Measurements from ENCODE around the gene ACOT6.
"Not testable (repeated sequence)": the region's sequence is repeated elsewhere in the genome, so short reads cannot be mapped to it uniquely, and the experiment has no call there.

ACOT6 gene

GRCh38 chr14:73623504-73624054 is 11.3 kb downstream of the ACOT6 start:
- H3K4me3 ChIP-seq (ENCODE audit: low read length), result no peak overlapping the region
- TF ChIP-seq ZNF274 (IDR thresholded peaks at IDR 0.05; ENCODE audit: low read depth, low read length), result no peak

- no peak for TF ChIP-seq ZNF274 (IDR thresholded peaks at IDR 0.05; ENCODE audit: low read depth, low read length)
Measured at GRCh38 chr14:73625706-73626105, 13.4 kb downstream of the ACOT6 start.

GRCh38 chr14:73627151-73627558 is 14.8 kb downstream of the ACOT6 start:
- no peak for TF ChIP-seq ZNF274 (IDR thresholded peaks at IDR 0.05; ENCODE audit: low read depth, low read length)
- no peak overlapping the region for H3K4me3 ChIP-seq (ENCODE audit: low read length)

More at GRCh38 chr14:73625706-73626105, 13.4 kb downstream of the ACOT6 start:
- H3K4me3 ChIP-seq (ENCODE audit: low read length), result no peak overlapping the region

- TF ChIP-seq ZNF274 (IDR thresholded peaks at IDR 0.05; ENCODE audit: low read depth, low read length), result no peak
- H3K4me3 ChIP-seq (ENCODE audit: low read length), result no peak overlapping the region
Measured at GRCh38 chr14:73630009-73630780, 17.9 kb downstream of the ACOT6 start.

- TF ChIP-seq ZNF274 (IDR thresholded peaks at IDR 0.05; ENCODE audit: low read depth, low read length), result no peak
- peak overlapping the region; percentile 45; the same call in 1 of the 2 replicates for H3K4me3 ChIP-seq (ENCODE audit: low read length)
Measured at GRCh38 chr14:73633116-73634010, 21.0 kb downstream of the ACOT6 start.

- TF ChIP-seq ZNF274 (IDR thresholded peaks at IDR 0.05; ENCODE audit: low read depth, low read length), result no peak
- peak overlapping the region; percentile 45; the same call in 1 of the 2 replicates for H3K4me3 ChIP-seq (ENCODE audit: low read length)
Measured at GRCh38 chr14:73634011-73634833, 21.9 kb downstream of the ACOT6 start.

GRCh38 chr14:73636355-73636754 is 24.0 kb downstream of the ACOT6 start:
- not testable (repeated sequence) for H3K4me3 ChIP-seq (ENCODE audit: low read length)

- no peak overlapping the region for H3K4me3 ChIP-seq (ENCODE audit: low read length)
- no peak for TF ChIP-seq ZNF274 (IDR thresholded peaks at IDR 0.05; ENCODE audit: low read depth, low read length)
Measured at GRCh38 chr14:73637830-73638229, 25.5 kb downstream of the ACOT6 start.

GRCh38 chr14:73640796-73641365 is 28.6 kb downstream of the ACOT6 start:
- no peak overlapping the region for H3K4me3 ChIP-seq (ENCODE audit: low read length)
- TF ChIP-seq ZNF274 (IDR thresholded peaks at IDR 0.05; ENCODE audit: low read depth, low read length), result no peak

GRCh38 chr14:73644531-73645247 is 32.4 kb downstream of the ACOT6 start, which contains the start of gene DNAL1:
Gene DNAL1, plus strand, starts transcription at chr14:73644986. Its CDS starts 54 bp downstream, at chr14:73645040.
- peak within 1 kb of the TSS; percentile 84 for H3K4me3 ChIP-seq (ENCODE audit: low read length)
- no peak for TF ChIP-seq ZNF274 (IDR thresholded peaks at IDR 0.05; ENCODE audit: low read depth, low read length)

- TF ChIP-seq ZNF274 (IDR thresholded peaks at IDR 0.05; ENCODE audit: low read depth, low read length), result no peak
- peak overlapping the region; percentile 84 for H3K4me3 ChIP-seq (ENCODE audit: low read length)
Measured at GRCh38 chr14:73645248-73645610, 32.9 kb downstream of the ACOT6 start.

GRCh38 chr14:73651005-73651404 is 38.7 kb downstream of the ACOT6 start:
- H3K4me3 ChIP-seq (ENCODE audit: low read length), result no peak overlapping the region
- TF ChIP-seq ZNF274 (IDR thresholded peaks at IDR 0.05; ENCODE audit: low read depth, low read length), result no peak

GRCh38 chr14:73655851-73656250 is 43.5 kb downstream of the ACOT6 start:
- H3K4me3 ChIP-seq (ENCODE audit: low read length), result no peak overlapping the region
- TF ChIP-seq ZNF274 (IDR thresholded peaks at IDR 0.05; ENCODE audit: low read depth, low read length), result no peak

- not testable (repeated sequence) for H3K4me3 ChIP-seq (ENCODE audit: low read length)
Measured at GRCh38 chr14:73659202-73659601, 46.9 kb downstream of the ACOT6 start.

All from GM08714 (cell line).